NCI-H2029 (cell line): ENCODE results near the gene AVL9.
"Not testable (repeated sequence)": the region's sequence is repeated elsewhere in the genome, so short reads cannot be mapped to it uniquely, and the experiment has no call there.

Experiments
- DNase-seq: peaks from one replicate; lab custom pipeline; 2025; lab: John Stamatoyannopoulos, UW

Gene AVL9

DNA sequence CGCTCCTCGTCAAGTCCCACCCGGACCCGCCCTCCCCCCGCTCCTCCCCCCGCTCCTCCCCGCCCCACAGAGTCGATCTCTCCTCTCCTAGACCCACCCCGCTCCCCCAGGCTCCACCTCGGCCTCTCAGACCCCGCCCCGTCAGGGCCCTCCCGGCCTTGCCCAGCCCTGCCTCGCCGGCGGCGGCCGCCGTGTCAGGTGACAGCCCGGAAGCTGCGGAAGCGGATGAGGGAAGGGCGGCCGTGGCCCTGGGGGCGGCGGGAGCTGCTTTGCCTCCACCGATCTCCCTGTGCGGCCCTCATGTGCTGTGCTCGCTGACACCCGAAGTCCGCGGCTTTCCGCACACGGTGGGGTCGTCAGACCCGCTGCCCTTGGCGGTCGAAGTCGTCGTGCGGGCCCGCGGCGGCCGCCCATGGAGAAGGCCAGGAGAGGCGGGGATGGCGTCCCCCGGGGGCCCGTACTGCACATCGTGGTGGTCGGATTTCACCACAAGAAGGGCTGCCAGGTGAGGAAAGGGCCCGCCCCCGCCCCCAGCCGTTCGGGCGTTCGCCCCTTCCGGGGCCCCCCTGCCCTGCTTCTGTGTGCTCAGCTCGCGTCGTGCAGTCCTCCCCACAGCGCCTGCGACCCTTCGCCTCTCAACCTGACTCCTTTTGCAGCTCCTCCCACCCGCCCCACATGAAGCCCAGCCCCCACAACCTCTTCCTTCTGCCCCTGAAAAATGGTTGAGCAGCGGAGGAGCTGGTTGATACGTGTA is at the start of gene AVL9:
Gene AVL9, plus strand, starts transcription at position 192 of the 754 bp plus-strand sequence. Its CDS starts 221 bp downstream, at position 413.
- DNase-seq = peak; percentile 94

DNA sequence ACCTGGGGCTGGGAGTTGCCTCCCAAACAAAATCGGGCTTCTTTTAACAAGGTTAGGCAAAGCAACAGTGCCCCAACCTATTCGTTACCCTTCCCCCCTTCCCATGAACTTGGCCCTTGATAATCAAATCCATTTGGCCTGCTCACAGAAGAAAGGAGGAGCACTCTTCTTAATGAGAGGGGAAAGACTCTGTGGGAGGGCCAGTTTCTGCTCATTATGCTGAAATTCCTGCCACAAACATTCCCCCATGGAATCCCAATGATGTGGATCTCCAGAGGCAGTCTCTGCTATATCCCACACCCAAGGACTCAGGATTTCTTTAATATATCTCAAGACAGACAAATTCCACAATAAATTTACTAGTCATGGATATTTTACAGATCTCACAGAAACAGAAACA is 48.1 kb upstream of the AVL9 start:
- no peak for DNase-seq

- DNase-seq = no peak
Measured at GRCh38 chr7:32453341-32454011, 41.8 kb upstream of the AVL9 start.

GRCh38 chr7:32458025-32458424 is 37.3 kb upstream of the AVL9 start:
- DNase-seq = no peak

GRCh38 chr7:32459788-32460187 is 35.5 kb upstream of the AVL9 start:
- DNase-seq = no peak

DNA sequence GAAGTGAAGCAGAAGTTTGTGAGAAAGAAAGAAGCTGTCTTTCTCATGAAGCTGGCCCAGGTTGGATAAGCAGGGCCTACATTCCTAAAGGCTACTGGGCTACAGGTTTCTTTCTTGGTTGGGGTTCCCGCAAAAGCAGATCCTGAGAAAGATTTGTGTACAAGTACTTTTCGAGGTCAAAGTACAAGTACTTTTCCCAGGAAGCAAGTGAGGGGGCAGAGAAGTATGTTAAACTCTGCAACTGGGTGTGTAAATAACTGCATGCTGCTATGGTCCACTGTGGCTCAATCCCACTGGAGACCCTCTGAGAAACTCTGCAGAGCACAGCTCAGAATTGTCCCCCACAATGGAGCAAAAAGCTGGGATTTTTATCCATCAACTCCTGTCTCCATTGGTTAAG is 33.8 kb upstream of the AVL9 start:
- no peak for DNase-seq

DNA sequence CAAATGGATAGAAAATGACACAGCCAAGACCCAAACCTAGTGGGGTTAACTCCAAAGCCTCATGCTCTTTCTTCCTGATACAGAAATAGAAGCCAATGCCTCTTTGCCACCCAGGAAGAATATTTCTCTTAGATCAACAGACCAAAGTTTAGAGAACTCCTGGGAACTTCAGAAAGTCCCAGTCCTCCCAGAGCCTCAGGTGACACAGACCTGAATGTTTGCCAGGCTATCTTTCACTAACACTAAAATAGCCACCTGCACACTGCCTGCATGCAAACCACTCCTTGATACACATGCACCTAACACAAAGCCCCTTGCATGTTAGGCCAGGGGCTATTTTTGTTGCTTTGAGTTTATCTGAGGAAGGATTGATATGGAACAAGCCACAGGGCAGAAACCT is 32.8 kb upstream of the AVL9 start:
- no peak for DNase-seq

- DNase-seq = peak; percentile 39
Measured at GRCh38 chr7:32462977-32463376, 32.3 kb upstream of the AVL9 start.

GRCh38 chr7:32464641-32465416 is 30.5 kb upstream of the AVL9 start:
- DNase-seq = not testable (repeated sequence)

DNA sequence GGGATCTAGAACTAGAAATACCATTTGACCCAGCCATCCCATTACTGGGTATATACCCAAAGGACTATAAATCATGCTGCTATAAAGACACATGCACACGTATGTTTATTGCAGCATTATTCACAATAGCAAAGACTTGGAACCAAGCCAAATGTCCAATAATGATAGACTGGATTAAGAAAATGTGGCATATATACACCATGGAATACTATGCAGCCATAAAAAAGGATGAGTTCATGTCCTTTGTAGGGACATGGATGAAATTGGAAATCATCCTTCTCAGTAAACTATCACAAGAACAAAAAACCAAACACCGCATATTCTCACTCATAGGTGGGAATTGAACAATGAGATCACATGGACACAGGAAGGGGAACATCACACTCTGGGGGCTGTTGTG is 25.3 kb upstream of the AVL9 start:
- not testable (repeated sequence) for DNase-seq

- DNase-seq = no peak
Measured at GRCh38 chr7:32470871-32471270, 24.4 kb upstream of the AVL9 start.

GRCh38 chr7:32472015-32472414 is 23.3 kb upstream of the AVL9 start:
- DNase-seq = no peak

DNA sequence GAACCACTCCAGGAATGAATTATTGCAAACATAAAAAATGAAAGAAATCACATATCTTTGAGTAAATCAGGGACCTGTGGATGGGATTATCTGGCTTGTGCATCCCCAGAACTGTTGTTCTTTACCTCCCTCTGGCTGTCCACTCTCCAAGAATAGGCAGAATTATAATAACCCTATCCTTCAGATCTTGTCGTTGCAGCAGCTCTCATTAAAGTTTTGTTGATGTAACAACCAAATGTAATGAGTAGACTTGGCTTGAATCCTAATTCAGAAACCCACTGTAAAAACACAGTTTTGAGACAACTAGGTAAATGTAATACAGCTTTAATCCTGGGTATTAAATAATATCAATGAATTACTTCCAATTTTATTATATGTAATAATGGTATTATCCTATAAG is 21.3 kb upstream of the AVL9 start:
- no peak for DNase-seq

DNA sequence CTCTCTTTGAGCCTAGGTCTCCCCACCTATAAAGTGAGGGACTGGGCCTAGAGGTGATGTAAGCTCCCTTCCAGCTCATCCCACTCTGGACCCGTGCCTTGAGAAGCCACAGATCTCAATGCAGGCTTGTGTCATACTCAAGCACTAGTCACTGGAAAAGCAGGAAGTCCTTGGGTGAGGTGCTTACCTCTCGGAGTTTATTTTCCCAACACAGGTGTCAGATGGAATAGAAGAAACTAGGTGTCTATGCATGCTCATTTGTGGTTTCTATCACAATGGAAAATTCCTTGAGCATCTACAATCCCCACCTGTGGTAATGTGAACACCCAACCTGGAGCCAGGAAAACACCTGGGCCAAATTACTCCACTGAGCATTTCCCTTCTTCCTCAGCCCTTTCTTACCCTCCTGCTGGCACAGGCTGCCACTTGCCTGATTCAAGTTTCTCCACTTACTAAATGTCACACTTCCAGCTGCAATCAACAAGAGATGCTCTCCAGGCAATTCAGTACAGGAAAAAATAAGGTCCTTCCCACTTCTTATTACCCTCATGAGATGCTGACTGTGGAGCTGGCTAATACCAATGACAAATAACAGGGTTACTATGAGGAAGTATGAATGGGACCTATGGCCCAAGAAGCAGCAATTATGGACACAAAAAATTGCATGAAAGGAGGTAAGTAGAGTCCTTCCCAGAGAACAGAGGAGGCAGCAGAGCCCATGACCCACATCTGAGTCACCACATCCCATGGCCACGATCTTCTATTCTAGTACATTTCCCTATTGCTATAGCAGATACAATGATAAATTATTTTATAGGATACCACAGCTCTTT is 18.3 kb upstream of the AVL9 start:
- DNase-seq = peak; percentile 56

- DNase-seq = no peak
Measured at GRCh38 chr7:32477649-32477980, 17.7 kb upstream of the AVL9 start.

DNA sequence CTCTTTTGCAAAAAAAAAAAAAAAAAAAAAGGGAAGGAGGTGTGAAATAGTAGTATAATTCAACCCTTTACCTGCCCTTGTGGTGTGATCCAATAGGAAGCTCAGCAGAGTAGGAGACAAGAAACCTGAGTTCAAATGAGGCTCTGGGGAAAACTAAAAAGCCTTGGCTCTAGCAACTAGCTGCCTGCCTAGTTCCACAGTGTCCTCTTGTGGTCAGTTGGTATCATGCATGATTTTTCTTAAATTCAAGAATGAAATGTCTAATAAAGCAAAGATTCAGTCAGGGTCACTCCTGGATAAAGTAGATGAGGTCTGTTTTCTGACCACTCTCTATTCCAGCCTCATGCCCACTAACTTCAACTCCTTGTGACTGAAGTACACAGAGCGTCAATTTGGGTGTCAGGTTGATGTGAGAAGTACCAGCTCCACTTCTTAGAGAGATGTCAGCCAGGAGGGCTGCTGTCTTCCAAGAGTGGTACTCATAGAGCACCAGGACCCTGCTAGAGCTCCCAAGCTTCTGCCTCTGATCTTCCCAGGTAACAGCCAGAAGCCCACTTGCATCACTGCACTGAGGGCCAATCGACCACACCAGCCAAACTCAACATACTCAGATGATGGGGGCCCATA is 15.6 kb upstream of the AVL9 start:
- peak; percentile 24 for DNase-seq

DNA sequence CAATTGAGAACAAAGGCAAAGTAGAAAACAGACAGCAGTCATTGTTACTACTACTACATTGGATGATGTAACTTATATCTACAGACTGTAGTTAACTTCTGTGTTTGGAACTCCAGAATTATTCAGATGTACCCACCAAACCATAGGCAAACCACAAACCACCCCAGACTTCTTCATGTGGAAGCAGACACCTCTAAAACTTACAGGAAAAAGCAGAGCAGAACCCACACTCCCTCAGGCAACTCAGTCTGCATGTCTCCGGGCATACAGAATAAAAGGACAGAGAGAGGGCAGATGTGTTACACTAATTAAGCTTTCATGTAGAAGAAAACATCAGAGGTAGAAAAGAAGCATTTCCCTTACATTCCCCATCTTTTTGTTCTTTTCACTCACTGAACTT is 14.1 kb upstream of the AVL9 start:
- DNase-seq = no peak

GRCh38 chr7:32481921-32482320 is 13.4 kb upstream of the AVL9 start:
- no peak for DNase-seq

- DNase-seq = no peak
Measured at GRCh38 chr7:32489788-32490126, 5.5 kb upstream of the AVL9 start.

DNA sequence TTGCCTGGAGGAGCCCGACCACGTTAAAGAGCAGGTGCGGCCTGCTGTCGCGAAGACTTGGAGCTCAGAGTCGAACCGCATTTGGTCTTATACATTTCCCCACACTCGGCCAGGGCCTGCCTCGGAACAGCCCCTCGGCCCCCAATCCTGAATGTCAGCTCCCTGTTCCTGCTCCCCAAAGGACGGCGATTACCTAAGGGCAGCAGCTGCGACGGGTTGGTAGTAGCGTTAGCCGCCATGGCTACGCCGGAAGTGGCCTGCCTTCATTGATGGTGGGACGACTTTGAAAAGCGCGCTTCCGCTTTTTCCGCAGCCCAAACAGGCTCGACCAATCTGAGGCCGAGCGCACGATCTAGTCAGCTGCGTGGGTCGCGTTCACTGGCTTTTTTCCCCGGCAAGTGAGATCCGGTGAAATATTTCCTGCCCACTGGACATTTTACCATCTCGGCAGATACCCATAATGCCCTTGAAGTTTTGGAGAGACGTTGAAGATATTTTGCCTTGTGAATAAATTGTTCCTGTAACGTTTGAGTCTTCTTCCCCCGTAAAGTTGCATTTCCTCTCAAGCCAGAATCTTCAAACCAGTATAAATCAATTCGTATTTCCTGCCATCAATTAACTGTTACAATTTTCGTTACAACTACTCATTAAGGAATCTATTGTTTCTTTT is 5.0 kb upstream of the AVL9 start, which contains the start of gene LSM5:
Gene LSM5, minus strand, starts transcription at position 254 of the 670 bp plus-strand sequence. Its CDS starts 15 bp downstream, at position 239.
- peak; percentile 92 for DNase-seq

DNA sequence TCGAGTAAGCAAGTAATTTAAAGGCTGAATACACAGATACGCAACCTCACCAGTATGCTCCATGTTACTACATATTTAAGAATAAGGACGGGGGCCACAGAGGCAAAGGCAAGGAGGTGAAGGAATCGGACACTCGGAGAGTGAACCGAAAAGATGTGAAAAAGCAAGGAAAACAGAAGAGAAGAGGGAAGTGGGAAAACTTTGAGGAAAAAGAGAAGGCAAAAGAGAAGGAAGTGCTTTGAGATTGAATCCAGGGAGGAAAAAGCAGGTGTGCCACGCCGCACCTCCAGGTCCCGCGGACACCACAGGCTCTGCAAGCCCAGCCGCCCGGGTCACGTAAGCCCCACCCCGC is 367 bp upstream of the AVL9 start:
- DNase-seq = no peak
